AG08396 (cell line): ENCODE measurements around the gene PIK3R5.
"Not testable (repeated sequence)": the region's sequence is repeated elsewhere in the genome, so short reads cannot be mapped to it uniquely, and the experiment has no call there.

ENCODE experiments used
- DNase-seq: peaks from one replicate; pipeline ENCODE4 v3.0.0; 2012; ENCODE audit warnings: low spot score, mixed read lengths

PIK3R5 gene

GRCh38 chr17:8896641-8897635 is 68.6 kb downstream of the PIK3R5 start:
- DNase-seq, result no peak

GRCh38 chr17:8896087-8896486 is 69.4 kb downstream of the PIK3R5 start:
- DNase-seq, result no peak

- peak; percentile 80 for DNase-seq
Observed at GRCh38 chr17:8894673-8895578, 70.6 kb downstream of the PIK3R5 start.

GRCh38 chr17:8894202-8894671 is 71.3 kb downstream of the PIK3R5 start:
- no peak for DNase-seq

- DNase-seq, result no peak
Observed at GRCh38 chr17:8893621-8894201, 71.8 kb downstream of the PIK3R5 start.

GRCh38 chr17:8893059-8893458 is 72.4 kb downstream of the PIK3R5 start:
- no peak for DNase-seq

- DNase-seq, result no peak
Observed at GRCh38 chr17:8892338-8892690, 73.2 kb downstream of the PIK3R5 start.

- no peak for DNase-seq
Observed at GRCh38 chr17:8890671-8891070, 74.8 kb downstream of the PIK3R5 start.

- DNase-seq, result no peak
Observed at GRCh38 chr17:8889458-8890210, 75.9 kb downstream of the PIK3R5 start.

GRCh38 chr17:8888704-8889302 is 76.7 kb downstream of the PIK3R5 start:
- no peak for DNase-seq

- peak; percentile 48 for DNase-seq
Observed at GRCh38 chr17:8887834-8888703, 77.4 kb downstream of the PIK3R5 start.

GRCh38 chr17:8887301-8887700 is 78.2 kb downstream of the PIK3R5 start:
- DNase-seq, result no peak

GRCh38 chr17:8885967-8886684 is 79.4 kb downstream of the PIK3R5 start:
- DNase-seq, result no peak

GRCh38 chr17:8885163-8885966 is 80.1 kb downstream of the PIK3R5 start:
- not testable (repeated sequence) for DNase-seq

- DNase-seq, result no peak
Observed at GRCh38 chr17:8884336-8884990, 81.0 kb downstream of the PIK3R5 start.

- no peak for DNase-seq
Observed at GRCh38 chr17:8883353-8883752, 82.2 kb downstream of the PIK3R5 start.

GRCh38 chr17:8881606-8882005 is 83.9 kb downstream of the PIK3R5 start:
- no peak for DNase-seq

GRCh38 chr17:8880466-8880865 is 85.0 kb downstream of the PIK3R5 start:
- DNase-seq, result no peak
